GM21390 (cell line): ENCODE data around the gene RASSF1.
"Not testable (repeated sequence)": the region's sequence is repeated elsewhere in the genome, so short reads cannot be mapped to it uniquely, and the experiment has no call there.

Experiments used
- ATAC-seq: cut with Tn5 transposase; IDR thresholded peaks from one replicate; pipeline ENCODE4 v1.9.1; 2021; ENCODE audit not compliant: unreplicated experiment

RASSF1 gene

GRCh38 chr3:50324351-50325112, 16.1 kb downstream of the RASSF1 start:
- ATAC-seq, result no peak

- ATAC-seq, result no peak
Measured at GRCh38 chr3:50323614-50324199, 16.9 kb downstream of the RASSF1 start.

DNA sequence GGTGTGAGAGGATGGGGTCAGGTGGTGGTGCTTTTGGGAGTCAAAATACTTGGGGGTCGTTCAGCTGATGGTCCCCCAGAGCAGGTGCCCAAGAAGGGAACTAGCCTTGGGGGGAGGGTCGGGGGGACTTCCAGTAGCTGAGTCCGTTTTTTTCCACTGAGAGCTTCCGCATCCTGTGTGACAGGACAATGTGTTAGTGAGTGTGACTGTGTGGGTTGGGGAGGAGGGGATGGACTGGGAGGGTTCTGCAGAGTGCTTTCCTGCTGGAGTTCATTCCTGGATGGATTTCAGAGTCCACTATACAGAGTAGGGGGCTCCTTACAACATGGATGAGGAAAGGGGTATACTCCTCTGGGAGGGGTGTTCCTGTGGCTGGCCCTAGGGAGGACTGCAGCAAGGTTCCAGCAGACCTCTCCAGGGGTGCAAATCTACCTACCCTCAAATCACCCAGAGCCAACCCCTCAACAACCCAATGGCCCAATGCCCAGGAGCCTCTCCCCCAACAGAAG, 17.5 kb downstream of the RASSF1 start:
- no peak for ATAC-seq

DNA sequence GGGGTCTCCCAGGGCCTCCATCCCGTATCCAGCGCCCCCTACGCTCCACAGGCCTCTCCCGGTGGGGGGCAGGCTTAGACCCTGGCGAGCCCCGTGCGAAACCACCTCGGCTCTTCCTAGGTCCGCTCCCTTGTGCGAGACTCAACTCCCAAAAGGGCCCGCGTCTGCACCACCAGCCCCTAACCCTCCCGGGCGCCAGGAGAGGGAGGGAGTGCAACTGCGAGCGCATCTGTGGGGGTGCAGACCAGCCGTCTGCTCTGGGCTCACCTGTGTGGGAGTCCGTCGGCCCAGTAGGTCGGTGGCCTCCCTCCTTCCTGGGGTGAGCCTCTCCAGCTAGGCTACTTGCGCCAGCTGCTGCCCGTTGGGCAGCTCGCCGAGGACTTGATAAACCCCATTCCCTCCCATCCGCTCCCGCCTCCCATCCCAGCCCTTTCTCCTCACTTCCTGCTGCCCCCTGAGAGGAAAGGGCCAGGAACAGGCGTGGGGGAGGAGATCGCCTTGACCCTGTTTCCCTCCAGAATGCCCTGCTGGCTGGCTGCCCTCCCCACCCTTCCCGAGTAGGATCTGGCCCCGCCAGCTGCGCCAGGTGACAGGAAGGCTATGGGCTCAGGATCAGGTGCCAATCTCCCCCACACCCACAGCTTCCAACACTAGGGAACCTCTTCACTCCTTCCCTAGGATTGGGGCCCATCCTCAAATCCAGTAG, 18.1 kb downstream of the RASSF1 start, which contains the start of gene HYAL2:
Gene HYAL2 (minus strand): TSS at position 360 of the 706 bp plus-strand sequence. CDS start 2,256 bp downstream, outside the sequence.
- no peak for ATAC-seq

GRCh38 chr3:50322115-50322385, 18.6 kb downstream of the RASSF1 start:
- no peak for ATAC-seq

- ATAC-seq, result peak; percentile 77
Measured at GRCh38 chr3:50321336-50322114, 19.1 kb downstream of the RASSF1 start.

- ATAC-seq, result peak; percentile 51
Measured at GRCh38 chr3:50320853-50321335, 19.7 kb downstream of the RASSF1 start.

DNA sequence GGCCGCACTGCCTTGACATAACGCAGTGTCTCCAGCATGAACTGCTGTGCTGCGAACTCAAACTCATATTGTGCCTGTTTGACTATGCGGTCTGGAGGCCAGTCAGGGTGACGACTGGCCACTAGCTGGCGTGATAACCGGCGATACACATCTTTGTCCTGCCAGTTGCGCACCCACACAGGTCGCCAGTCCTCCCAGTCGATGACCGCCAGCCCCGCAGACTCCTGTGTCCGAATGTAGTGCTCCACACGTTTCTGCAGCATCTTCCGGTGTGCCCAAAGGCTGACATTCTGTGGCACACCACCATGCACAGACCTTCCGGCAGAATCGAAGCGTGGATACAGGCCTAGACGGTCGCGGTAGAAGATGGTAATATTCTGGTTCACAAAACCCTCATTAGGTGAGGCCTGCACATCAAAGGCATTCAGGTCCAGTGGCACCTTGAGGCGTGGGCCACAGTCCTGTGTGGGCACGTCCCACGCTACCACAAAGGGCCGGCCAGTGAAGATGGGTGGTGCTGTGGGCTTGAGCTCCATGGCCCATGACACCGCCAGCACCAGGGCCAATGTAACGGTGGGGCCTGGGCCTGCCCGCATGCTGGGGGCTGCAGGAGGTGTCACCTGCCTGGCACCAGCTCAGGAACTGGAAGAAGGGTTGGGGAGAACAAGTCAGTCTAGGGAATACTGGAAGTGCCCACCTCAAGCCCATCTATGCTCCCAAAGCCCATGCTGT, 20.6 kb downstream of the RASSF1 start:
- ATAC-seq, result no peak

DNA sequence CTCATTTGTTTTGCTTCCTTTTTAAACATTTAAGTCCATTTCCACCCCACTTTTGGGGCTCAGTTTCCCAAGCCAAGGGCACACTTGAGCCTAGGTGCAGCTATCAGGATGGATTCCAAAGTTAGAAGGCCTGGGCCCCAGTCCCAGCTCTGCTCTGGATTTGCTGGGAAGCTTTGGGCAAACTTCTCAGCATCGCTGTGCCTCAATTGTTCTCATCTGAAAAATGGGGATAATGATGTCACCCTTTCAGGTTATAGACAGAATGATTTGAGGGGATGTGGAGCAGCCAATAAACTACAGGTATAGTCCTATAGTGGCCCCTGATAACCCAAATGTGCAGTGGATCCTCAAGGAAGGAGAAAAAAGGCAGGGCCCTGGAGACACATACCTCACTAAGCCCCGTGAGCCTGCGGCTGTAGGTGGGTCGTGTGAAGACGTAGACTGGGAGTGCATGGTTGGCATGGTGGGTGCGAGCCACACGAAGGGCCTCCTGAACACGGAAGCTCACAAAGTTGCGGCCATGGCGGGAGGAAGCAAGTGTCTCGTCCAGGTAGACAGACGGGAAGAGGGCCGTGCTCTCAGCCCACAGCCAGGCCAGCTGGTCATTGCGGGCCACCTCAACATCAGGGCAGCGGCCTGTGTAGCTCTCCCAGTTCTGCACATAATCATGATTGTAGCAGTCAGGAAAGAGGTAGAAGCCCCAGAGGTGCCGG, 21.3 kb downstream of the RASSF1 start:
- no peak for ATAC-seq

- ATAC-seq, result no peak
Measured at GRCh38 chr3:50318615-50319014, 22.0 kb downstream of the RASSF1 start.

- ATAC-seq, result no peak
Measured at GRCh38 chr3:50318163-50318562, 22.5 kb downstream of the RASSF1 start.

GRCh38 chr3:50317300-50317699, 23.3 kb downstream of the RASSF1 start:
- ATAC-seq, result no peak

GRCh38 chr3:50316657-50317242, 23.9 kb downstream of the RASSF1 start:
- no peak for ATAC-seq

GRCh38 chr3:50314816-50315215, 25.8 kb downstream of the RASSF1 start:
- no peak for ATAC-seq

- no peak for ATAC-seq
Measured at GRCh38 chr3:50314342-50314741, 26.3 kb downstream of the RASSF1 start.

DNA sequence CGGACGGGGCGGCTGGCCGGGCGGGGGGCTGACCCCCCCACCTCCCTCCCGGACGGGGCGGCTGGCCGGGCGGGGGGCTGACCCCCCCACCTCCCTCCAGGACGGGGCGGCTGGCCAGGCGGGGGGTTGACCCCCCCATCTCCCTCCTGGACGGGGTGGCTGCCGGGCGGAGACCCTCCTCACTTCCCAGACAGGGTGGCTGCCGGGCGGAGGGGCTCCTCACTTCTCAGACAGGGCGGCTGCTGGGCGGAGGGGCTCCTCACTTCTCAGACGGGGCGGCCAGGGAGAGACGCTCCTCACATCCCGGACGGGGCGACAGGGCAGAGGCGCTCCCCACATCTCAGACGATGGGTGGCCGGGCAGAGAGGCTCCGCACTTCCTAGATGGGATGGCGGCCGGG, 28.6 kb downstream of the RASSF1 start:
- ATAC-seq, result not testable (repeated sequence)

DNA sequence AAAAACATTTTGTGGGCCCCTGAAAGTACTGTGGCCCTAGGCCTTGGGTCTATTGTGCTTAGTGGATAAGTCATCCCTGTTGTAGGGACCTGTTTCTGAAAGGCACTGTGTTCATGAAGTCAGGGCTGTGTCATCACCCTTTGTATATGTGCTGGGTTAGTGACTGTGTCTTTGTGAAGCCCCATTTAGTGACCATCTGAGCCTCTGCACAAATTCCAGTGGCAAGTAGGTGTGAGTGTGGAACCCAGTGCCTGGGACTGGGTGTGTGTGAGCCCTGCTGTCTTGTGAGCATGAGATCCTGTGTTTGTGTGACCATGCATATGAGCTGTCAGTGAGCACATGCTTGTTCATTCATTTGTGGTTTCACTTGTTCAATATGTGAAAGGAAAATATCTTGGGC, 36.0 kb downstream of the RASSF1 start:
- no peak for ATAC-seq

DNA sequence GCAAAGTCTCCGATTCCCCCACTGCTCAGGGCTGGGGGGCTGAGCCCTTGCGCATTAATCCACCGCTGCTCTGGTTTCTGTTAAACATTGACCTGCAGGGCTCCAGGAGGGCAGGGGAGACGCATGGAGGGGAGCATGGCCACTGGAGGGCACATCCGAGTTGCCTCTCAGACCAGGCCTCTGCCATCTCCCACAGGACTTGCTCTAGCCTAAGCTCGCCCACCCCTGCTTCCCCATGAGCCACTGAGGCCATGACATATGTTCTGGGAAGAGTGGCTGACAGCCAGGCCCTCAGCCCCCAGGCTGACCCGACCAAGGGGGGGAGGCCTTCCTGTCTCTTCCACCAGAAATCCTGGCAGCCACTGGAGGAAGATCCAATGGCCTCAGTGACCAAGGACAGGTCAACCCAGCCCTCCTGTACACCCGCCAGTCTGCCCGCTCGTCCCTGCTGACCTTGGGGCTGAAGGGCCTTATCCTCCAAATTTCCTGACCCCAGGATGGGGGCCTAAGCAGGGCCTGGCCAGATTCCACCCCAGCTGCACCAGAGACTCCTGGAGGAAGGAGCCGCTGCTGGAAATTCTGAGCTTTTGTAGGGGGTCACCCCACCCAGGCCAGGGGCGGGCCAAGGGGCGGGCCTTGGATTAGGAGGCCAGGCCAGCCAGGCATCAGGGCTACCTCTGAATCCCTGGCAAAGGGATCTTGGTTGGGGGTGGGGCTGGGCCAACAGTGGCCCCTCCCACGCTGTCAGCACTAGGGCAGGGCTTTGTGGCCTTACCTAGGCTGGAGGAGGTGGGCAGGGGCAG, 37.4 kb downstream of the RASSF1 start, which contains the start of gene HYAL1:
Gene HYAL1 (minus strand): TSS at position 562 of the 803 bp plus-strand sequence. CDS start 618 bp downstream, outside the sequence.
- ATAC-seq, result no peak
